Anterior cingulate cortex (tissue), 58 donors: Measurements from ENCODE around the gene ST3GAL4.

Source experiments
- DNase-seq, 58 donors: peaks; one replicate each; lab custom pipeline; 2025; lab: John Stamatoyannopoulos, UW

ST3GAL4 gene

GRCh38 chr11:126400019-126400418 is 44.5 kb downstream of the ST3GAL4 start:
- no peak for DNase-seq

- DNase-seq, result no peak
Observed at GRCh38 chr11:126400479-126400878, 45.0 kb downstream of the ST3GAL4 start.

DNA sequence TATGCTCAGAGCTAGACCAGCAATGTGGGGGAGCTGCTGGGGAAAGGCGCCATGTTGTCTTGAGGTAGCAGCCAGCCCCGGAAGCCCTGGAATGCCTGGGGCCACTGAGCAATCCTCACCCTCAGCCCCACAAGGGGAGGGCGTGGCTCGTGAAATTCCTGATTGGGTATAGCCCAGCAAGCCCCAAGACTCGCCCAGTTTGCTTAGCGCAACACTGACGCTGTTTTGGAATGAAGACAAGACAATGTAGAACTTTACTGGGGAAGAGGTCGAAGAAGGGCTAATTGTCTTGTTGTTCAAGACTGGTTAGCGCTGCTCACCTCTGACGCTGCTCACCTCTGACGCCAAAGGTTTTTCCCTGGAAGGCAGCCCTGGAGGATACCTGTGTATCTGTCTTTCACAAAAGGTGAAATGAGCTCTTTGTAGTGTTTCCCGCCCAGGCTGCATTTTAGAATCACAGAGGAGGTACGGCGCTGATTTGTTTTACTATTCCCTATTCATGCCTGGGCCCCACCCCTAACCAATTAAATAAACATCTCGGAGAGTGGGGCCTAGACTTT is 47.6 kb downstream of the ST3GAL4 start:
- DNase-seq, result no peak

- DNase-seq, result no peak
Observed at GRCh38 chr11:126403658-126404057, 48.2 kb downstream of the ST3GAL4 start.

- DNase-seq, result no peak
Observed at GRCh38 chr11:126404367-126404766, 48.9 kb downstream of the ST3GAL4 start.

GRCh38 chr11:126405374-126405773 is 49.9 kb downstream of the ST3GAL4 start:
- DNase-seq, result no peak

DNA sequence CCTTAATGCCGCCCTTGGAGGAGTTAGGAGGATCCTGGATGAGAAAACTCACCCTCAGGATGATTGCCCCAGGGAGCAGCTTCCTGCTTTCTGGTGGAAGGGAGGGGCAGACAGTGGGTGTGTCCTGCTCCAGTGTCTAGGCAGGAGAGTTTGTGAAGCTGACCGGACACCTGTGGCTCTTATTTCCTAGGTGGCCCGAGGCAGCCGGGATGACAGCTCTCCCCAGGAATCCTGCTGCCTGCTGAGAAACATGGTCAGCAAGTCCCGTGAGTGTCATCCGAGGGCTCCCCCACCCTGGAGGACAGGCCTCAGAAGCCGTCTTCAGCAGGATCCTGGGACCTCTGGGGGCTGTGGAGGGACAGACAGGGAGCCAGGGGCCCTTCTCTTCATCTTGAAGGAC is 50.4 kb downstream of the ST3GAL4 start:
- no peak for DNase-seq

DNA sequence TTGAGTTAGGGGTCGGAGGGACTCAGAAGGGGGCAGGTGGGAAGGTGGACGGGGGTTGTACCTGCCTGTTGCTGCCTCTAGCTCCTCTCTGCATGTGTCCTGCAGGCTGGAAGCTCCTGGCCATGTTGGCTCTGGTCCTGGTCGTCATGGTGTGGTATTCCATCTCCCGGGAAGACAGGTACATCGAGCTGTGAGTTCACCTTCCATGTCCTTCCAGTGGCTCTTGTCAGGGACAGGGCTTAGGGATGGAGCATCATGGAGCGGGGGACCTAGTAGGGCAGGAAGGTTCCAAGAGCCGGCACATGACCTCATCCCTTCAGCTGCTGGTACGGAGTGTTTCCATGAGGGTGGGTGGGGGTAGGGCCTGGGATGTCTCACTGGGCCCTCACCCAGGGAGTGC is 50.9 kb downstream of the ST3GAL4 start:
- DNase-seq, result peak in 2 of 58 donors; percentile 21 to 34

- no peak for DNase-seq
Observed at GRCh38 chr11:126407101-126407521, 51.6 kb downstream of the ST3GAL4 start.

GRCh38 chr11:126407682-126408288 is 52.3 kb downstream of the ST3GAL4 start:
- DNase-seq, result no peak

GRCh38 chr11:126408496-126408895 is 53.0 kb downstream of the ST3GAL4 start:
- no peak for DNase-seq

- DNase-seq, result no peak
Observed at GRCh38 chr11:126408901-126409619, 53.6 kb downstream of the ST3GAL4 start.

DNA sequence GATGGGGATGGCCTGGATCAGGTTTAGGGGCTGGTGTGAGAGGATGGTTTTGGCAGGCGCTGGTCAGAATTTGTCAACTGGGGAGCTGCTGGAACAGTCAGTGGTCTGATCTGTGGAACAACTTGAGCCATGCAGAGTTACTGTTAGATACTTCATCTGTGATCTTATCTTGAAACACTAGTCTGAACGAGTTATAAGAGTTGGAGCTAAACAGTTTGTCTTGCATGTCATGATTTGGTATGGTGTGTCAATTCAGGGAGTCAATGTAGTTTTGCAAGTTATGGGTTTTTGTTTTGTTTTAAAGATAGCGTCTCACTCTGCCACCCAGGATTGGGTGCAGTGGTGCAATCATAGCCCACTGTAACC is 54.1 kb downstream of the ST3GAL4 start:
- DNase-seq, result no peak

DNA sequence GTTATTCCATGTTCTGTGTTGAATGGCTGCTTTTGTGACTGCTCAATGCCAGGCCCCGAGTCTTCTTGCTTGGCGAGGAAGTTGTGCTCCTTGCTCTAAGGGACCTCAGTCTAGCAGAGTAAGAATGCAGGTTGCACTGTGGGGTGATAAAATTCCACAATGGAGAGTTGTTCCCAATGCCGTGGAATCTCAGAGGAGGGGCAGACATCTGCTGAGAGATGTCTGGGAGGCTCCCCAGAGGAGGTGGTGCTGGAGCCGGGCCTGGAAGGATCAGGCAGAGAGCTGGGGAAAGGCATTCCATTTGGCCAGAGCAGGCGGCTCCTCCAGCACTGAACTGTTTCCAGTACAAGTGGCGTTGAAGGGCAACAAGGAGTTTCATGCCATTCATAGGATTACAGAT is 55.2 kb downstream of the ST3GAL4 start:
- DNase-seq, result no peak

DNA sequence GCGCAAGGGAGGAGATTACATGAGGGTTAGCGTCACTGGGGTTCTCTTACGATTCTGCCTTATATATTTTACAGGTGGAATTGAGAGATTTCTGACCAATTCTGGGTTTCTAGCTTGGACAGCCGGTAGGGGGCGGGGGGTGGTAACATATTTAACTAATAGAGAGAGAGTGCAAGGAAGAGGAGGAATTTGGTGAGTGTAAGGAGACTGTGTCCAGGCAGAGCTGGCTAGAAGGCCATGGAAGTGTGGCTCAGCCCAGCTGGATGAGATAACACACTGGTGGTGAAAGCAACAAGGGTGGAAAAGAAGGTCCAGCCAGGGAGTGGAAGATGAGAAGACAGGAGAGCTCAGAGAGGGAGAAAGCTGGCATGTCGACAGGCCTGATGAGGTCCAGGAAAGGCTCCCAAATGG is 56.5 kb downstream of the ST3GAL4 start:
- DNase-seq, result no peak

GRCh38 chr11:126413426-126413825 is 57.9 kb downstream of the ST3GAL4 start:
- no peak for DNase-seq

GRCh38 chr11:126413843-126414405 is 58.4 kb downstream of the ST3GAL4 start:
- DNase-seq, result no peak

DNA sequence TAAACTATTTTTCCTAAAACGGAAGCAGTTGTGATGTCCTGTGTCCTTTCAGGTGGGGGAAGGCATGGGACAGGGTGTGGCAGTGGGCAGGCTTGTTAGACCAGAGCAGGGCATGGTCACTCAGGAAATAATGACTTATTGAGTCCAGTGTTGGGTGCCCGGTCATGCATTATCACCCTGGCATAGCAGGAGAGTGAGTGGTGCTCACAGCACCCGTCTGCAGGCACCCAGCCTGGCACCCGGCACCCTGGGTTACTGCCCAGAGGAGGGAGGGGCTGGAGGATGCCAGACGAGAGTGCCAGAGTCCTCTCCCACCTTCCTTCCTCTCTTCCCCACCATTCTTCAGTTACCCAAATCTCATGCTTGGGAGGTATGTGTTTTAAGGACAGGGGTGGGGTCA is 59.1 kb downstream of the ST3GAL4 start:
- peak in 11 of 58 donors; percentile 7 to 72 (median 44) for DNase-seq

GRCh38 chr11:126415128-126415527 is 59.6 kb downstream of the ST3GAL4 start:
- peak in 49 of 58 donors; percentile 20 to 84 (median 51) for DNase-seq

- peak in 40 of 58 donors; percentile 11 to 84 (median 44) for DNase-seq
Observed at GRCh38 chr11:126415669-126416420, 60.4 kb downstream of the ST3GAL4 start.
